ENCODE results near the gene ZFP36L2. TPM values are rescaled to one million over a fixed set of nuclear protein-coding genes. Genes with fewer than 3 reads are reported as not detected.
A peak's percentile ranks its signal among the peaks of the same experiment; 100 is the strongest.

ZFP36L2 gene
- total and polyA plus RNA-seq, 9 of the 15 experiments (the other 6 are each of a cell fraction or from before 2014, with no cell fraction given), result 4.1 to 60.6 (median 20.3) TPM

DNA sequence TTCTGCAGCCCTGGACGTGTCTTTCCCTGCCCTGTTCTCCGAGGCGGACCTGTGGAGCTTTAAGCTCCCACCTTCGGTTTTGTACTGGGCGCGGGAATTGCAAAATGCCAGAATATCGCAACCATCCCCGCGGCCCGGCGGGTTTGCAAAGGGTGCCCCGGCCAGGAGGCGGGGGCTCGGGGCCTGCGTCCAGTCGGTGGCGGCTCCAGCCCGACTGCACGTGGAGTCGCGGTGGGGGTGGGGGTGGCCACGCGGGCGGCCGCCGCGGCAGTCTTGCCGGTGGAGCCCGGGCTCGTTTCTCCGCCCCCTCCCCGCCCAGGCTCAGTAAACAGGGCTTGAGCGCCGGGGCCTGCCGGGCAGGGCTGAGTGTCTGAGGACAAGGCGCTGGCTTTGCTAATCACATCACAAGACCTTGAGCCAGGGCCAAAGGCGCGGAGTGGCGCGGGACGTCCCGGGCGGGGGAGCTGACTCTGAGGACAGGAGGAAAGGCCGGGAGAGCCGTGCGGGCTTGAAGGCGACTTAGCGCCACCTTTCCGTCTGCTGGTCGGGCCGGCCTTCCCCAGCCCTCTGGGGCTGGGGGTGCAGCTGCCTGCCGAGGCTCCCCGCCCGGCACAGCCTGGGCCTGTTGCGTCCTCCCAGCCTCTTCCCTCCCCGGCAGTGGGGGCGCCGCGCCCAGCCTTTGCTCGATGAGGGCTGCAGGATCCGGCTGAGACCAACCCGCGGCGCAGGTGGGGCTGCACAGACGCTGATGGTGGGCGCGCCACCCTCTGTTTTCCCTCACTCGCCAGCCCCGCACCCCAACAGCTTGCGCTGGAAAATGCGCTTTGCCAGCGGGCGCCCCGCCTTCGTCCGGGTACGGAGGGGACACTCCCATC, 786 bp upstream of the ZFP36L2 start (continued):
- TF ChIP-seq, protein P1, sequence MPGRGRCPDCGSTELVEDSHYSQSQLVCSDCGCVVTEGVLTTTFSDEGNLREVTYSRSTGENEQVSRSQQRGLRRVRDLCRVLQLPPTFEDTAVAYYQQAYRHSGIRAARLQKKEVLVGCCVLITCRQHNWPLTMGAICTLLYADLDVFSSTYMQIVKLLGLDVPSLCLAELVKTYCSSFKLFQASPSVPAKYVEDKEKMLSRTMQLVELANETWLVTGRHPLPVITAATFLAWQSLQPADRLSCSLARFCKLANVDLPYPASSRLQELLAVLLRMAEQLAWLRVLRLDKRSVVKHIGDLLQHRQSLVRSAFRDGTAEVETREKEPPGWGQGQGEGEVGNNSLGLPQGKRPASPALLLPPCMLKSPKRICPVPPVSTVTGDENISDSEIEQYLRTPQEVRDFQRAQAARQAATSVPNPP (IDR thresholded peaks at IDR 0.05; ENCODE audit: borderline replicate concordance, insufficient read depth, insufficient read length), result no peak
- TF ChIP-seq BCL6 (CRISPR knock-in tag; IDR thresholded peaks at IDR 0.05), result no peak
- TF ChIP-seq RFX5 (IDR thresholded peaks at IDR 0.05; ENCODE audit: low read depth, low read length), result no peak
- TF ChIP-seq FOXK2 (conservative IDR thresholded peaks at IDR 0.05 in 1 of 2, IDR thresholded peaks at IDR 0.05 in 1 of 2; ENCODE audit: low read depth in 2 of 2), result peak; percentile 63 to 87; a peak in 3 of 4 replicates
- no peak for TF ChIP-seq ZNF57 (CRISPR knock-in tag; IDR thresholded peaks at IDR 0.05)
- TF ChIP-seq POLR3G (IDR thresholded peaks at IDR 0.05; ENCODE audit: extremely low read depth, insufficient read length, insufficient replicate concordance), result no peak
- TF ChIP-seq, protein P2, sequence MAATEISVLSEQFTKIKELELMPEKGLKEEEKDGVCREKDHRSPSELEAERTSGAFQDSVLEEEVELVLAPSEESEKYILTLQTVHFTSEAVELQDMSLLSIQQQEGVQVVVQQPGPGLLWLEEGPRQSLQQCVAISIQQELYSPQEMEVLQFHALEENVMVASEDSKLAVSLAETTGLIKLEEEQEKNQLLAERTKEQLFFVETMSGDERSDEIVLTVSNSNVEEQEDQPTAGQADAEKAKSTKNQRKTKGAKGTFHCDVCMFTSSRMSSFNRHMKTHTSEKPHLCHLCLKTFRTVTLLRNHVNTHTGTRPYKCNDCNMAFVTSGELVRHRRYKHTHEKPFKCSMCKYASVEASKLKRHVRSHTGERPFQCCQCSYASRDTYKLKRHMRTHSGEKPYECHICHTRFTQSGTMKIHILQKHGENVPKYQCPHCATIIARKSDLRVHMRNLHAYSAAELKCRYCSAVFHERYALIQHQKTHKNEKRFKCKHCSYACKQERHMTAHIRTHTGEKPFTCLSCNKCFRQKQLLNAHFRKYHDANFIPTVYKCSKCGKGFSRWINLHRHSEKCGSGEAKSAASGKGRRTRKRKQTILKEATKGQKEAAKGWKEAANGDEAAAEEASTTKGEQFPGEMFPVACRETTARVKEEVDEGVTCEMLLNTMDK (IDR thresholded peaks at IDR 0.05; ENCODE audit: borderline replicate concordance, insufficient read depth, low read depth, low read length, poor library complexity, severe bottlenecking), result no peak
- TF ChIP-seq, protein P3, sequence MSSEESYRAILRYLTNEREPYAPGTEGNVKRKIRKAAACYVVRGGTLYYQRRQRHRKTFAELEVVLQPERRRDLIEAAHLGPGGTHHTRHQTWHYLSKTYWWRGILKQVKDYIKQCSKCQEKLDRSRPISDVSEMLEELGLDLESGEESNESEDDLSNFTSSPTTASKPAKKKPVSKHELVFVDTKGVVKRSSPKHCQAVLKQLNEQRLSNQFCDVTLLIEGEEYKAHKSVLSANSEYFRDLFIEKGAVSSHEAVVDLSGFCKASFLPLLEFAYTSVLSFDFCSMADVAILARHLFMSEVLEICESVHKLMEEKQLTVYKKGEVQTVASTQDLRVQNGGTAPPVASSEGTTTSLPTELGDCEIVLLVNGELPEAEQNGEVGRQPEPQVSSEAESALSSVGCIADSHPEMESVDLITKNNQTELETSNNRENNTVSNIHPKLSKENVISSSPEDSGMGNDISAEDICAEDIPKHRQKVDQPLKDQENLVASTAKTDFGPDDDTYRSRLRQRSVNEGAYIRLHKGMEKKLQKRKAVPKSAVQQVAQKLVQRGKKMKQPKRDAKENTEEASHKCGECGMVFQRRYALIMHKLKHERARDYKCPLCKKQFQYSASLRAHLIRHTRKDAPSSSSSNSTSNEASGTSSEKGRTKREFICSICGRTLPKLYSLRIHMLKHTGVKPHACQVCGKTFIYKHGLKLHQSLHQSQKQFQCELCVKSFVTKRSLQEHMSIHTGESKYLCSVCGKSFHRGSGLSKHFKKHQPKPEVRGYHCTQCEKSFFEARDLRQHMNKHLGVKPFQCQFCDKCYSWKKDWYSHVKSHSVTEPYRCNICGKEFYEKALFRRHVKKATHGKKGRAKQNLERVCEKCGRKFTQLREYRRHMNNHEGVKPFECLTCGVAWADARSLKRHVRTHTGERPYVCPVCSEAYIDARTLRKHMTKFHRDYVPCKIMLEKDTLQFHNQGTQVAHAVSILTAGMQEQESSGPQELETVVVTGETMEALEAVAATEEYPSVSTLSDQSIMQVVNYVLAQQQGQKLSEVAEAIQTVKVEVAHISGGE (CRISPR knock-in tag; IDR thresholded peaks at IDR 0.05), result no peak; a peak in 1 of 6 replicates
- no peak for TF ChIP-seq CCAR2 (IDR thresholded peaks at IDR 0.05; ENCODE audit: low read depth, low read length)
- no peak for TF ChIP-seq SP1 (CRISPR knock-in tag; IDR thresholded peaks at IDR 0.05)
- peak; percentile 59 for TF ChIP-seq RBFOX2 (IDR thresholded peaks at IDR 0.05; ENCODE audit: low read depth, low read length)
- no peak for TF ChIP-seq ZFP36 (IDR thresholded peaks at IDR 0.05; ENCODE audit: low read depth, low read length, partially characterized antibody)
- TF ChIP-seq ZNF3 (CRISPR knock-in tag; IDR thresholded peaks at IDR 0.05), result no peak
- no peak for TF ChIP-seq CHD4 (IDR thresholded peaks at IDR 0.05; ENCODE audit: insufficient read depth, insufficient replicate concordance, low read depth, low read length, poor library complexity, severe bottlenecking)
- TF ChIP-seq GABPB2 (CRISPR knock-in tag; conservative IDR thresholded peaks at IDR 0.05), result no peak
- no peak for TF ChIP-seq NFE2L1 (tag; IDR thresholded peaks at IDR 0.05; ENCODE audit: borderline replicate concordance, low read depth)
- TF ChIP-seq, protein P4, sequence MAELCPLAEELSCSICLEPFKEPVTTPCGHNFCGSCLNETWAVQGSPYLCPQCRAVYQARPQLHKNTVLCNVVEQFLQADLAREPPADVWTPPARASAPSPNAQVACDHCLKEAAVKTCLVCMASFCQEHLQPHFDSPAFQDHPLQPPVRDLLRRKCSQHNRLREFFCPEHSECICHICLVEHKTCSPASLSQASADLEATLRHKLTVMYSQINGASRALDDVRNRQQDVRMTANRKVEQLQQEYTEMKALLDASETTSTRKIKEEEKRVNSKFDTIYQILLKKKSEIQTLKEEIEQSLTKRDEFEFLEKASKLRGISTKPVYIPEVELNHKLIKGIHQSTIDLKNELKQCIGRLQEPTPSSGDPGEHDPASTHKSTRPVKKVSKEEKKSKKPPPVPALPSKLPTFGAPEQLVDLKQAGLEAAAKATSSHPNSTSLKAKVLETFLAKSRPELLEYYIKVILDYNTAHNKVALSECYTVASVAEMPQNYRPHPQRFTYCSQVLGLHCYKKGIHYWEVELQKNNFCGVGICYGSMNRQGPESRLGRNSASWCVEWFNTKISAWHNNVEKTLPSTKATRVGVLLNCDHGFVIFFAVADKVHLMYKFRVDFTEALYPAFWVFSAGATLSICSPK (IDR thresholded peaks at IDR 0.05; ENCODE audit: borderline replicate concordance), result no peak

All from K562 (cell line).